ENCODE results near the gene SLC47A2. TPM values are rescaled to one million over a fixed set of nuclear protein-coding genes. Genes with fewer than 3 reads are reported as not detected.
A peak's percentile ranks its signal among the peaks of the same experiment; 100 is the strongest.

Gene SLC47A2
- total RNA-seq, 1 donor from 2014 or later, result not detected

DNA sequence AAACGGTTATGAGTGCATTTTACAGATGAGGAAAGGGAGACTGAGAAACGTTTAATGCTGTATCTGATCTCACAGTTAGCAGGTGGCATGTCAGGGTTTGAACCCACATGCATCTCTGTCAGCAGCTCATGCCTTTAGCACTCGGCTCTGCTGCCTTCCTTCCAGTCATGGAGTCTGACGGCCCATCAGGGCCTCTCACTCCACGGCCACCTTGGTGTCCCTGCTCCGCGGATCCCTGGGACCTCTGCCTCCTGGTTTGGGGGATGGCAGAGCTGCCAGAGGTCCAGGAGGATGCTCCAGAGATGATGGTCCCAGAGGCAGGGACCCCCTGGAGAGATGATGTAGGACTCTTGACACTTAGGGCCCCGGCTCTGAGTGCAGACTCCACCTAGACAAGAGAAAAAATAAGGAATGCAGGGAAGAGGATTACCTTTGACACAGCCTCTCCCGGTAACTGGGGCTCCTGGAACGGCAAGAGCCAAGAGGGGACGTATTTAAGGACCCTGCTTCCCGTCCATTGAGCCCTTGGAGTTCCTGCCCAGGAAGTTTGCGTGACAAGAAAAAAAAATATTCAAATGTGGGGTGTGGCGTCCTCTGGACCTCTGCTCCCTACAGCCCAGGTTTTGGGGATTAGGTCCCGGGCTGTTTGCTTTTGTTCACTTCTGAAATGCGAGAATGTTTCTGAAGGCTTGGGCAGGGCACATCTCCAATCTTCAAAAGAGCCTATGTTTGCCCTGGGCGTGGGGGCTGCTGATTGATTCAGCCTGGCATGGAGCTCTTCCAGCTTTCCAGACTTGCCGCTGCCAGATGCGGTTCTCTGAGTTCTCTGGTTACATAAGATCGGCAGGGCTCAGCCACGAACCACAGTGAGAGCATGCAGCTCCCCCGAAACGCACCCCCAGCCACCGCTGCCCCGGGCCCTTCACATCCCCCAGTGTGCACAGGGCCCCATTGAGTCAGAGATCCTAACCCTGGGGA, 31.7 kb upstream of the SLC47A2 start, which contains the start of gene ALDH3A1:
Gene ALDH3A1, minus strand, starts transcription at position 470 of the 978 bp plus-strand sequence. CDS start 3,169 bp downstream, outside the sequence.
- DNase-seq (ENCODE audit: low spot score), result peak; percentile 19

- no peak for DNase-seq (ENCODE audit: low spot score)
Observed at GRCh38 chr17:19747159-19747719, 30.9 kb upstream of the SLC47A2 start.

- no peak for DNase-seq (ENCODE audit: low spot score)
Observed at GRCh38 chr17:19746517-19746916, 30.1 kb upstream of the SLC47A2 start.

GRCh38 chr17:19744922-19745757, 28.8 kb upstream of the SLC47A2 start:
- peak; percentile 93 for DNase-seq (ENCODE audit: low spot score)

GRCh38 chr17:19744492-19744891, 28.1 kb upstream of the SLC47A2 start:
- DNase-seq (ENCODE audit: low spot score), result no peak

DNA sequence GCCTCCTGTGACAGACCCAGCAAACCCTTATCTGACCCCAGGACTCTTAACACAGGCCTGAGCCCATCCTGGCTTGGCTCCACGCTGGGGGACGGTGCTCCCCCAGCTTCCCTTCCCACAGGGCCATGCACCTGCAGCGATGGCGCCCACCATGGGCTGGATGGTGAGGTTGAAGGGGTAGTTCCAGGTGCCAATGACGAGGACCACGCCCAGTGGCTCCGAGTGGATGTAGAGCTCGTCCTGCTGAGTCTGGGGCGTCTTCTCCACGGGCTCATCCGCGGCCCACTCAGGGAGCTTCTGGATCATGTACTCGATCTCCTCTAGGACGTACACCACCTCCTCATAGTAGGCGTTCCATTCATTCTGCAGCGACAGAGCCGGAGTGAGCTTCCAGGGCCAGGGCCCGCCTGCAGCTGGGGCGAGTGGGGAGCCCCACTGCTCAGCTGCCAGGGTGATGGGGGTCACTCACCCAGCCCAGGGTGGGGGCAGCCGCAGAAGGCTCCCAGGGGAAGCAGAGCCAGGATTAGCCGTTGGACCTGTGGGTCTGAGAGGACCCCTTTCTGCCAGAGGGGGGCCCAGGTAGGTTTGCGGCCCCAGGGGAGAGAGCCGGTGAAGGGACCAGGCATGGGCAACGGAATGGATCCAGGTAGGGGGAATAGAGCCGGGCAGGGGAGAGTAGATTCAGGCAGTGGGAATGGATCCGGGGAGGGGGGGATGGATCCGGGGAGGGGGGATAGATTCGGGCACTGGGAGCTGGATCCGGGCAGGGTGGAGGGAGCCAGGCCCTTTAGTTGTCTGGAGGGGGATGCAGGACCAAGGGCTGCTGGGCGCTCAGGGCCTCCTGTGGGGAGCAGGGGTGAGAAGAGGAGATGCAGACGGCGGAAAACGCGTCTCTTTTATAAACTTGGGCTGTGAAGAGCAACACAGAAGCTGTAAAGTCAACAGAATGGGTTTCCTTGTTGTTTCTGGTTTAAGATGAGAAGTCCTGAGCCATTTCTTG, 27.0 kb upstream of the SLC47A2 start:
- DNase-seq (ENCODE audit: low spot score), result no peak

DNA sequence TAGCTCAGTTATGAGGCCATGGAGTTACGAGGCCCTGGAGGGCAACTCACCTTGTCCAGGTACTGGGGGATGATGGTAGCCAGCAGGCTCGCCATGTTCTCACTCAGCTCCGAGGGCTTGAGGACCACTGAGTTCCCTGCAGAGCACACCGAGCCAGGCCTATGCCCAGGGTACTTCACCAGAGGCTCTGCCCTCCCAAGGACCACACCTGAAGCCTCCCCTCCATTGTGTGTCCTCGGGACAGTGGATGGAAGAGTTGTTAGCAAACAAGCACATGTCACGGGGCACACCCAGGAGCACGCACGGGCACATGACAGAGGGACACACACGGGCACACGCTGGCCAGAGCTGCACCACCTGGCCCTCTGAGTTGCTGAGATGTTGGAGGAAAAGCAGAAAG, 26.1 kb upstream of the SLC47A2 start:
- no peak for DNase-seq (ENCODE audit: low spot score)

GRCh38 chr17:19741832-19742457, 25.6 kb upstream of the SLC47A2 start:
- no peak for DNase-seq (ENCODE audit: low spot score)

GRCh38 chr17:19740933-19741332, 24.5 kb upstream of the SLC47A2 start:
- no peak for DNase-seq (ENCODE audit: low spot score)

DNA sequence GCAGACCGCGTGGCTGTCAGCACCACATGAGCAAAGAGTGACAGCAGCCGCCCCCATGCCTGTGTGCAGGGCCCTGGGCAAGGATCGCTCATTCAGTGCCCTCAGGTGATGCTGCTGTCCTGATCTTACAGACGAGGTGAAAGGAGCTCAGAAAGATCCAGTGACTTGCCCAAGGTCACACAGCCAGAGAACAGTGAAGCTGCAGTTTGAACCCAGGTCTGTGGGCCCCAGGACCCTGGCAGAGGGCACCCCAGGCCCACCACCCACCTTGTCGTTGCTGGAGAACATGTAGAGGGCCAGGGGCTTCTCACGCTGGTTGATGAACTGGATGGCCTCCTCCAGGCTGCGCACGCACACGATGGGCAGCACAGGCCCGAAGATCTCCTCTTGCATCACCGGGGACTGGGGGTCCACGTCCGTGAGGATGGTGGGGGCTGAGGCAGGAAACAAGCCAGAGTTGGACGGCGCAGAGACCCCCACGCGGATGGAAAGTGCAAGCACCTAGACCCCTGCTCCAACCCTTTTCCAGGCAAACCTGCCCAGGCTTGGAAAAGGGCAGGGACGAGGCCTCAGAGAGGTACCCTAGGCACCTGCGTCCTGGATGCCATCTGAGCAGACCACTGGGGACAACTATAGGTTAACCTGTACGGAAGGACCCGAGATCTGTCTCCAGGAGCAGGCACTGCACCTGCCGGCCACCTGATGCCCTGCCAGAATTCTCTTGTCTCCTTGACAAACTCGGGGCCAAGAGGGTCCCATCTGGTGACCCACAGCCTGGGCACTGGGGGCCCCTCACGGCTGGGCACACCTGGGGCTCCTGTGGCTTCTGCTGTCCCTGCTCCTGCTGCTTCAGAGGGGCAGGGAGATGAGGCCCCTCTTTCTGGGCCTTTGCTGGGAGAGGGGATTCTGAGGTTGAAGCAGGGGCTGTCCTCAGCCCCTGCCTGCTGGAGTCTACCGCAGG, 23.1 kb upstream of the SLC47A2 start:
- DNase-seq (ENCODE audit: low spot score), result no peak

DNA sequence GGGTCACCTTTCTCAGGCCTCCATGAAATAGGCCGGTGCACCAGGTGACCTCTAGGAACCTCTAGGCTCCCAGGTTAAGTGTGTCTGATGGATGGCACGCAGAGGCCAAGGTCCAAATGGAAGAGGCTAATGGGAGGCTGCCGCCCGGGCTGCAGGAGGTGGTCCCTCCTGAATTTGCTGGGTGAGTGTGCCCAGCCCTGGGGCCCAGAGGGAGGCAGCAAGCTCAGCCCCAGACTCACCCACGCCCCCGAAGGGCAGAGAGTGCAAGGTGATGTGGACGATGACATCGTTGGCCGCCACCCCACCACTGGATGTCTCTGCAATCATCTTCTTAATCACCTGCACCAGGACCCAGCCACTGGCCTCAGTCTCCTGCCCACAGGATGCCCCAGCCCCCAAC, 22.4 kb upstream of the SLC47A2 start:
- DNase-seq (ENCODE audit: low spot score), result no peak

- DNase-seq (ENCODE audit: low spot score), result no peak
Observed at GRCh38 chr17:19738073-19738449, 21.7 kb upstream of the SLC47A2 start.

GRCh38 chr17:19737305-19738072, 21.1 kb upstream of the SLC47A2 start:
- DNase-seq (ENCODE audit: low spot score), result no peak

- no peak for DNase-seq (ENCODE audit: low spot score)
Observed at GRCh38 chr17:19736071-19736470, 19.7 kb upstream of the SLC47A2 start.

GRCh38 chr17:19733953-19734526, 17.7 kb upstream of the SLC47A2 start:
- no peak for DNase-seq (ENCODE audit: low spot score)

- DNase-seq (ENCODE audit: low spot score), result no peak
Observed at GRCh38 chr17:19731626-19732025, 15.2 kb upstream of the SLC47A2 start.

- no peak for DNase-seq (ENCODE audit: low spot score)
Observed at GRCh38 chr17:19730843-19731242, 14.5 kb upstream of the SLC47A2 start.

- no peak for DNase-seq (ENCODE audit: low spot score)
Observed at GRCh38 chr17:19729900-19730299, 13.5 kb upstream of the SLC47A2 start.

Data from mucosa of gallbladder (tissue), 1 donor.